ENCODE data around the gene PEX11B. TPM values are rescaled to one million over a fixed set of nuclear protein-coding genes. Genes with fewer than 3 reads are reported as not detected.
A peak's percentile ranks its signal among the peaks of the same experiment; 100 is the strongest.
"Not testable (repeated sequence)": the region's sequence is repeated elsewhere in the genome, so short reads cannot be mapped to it uniquely, and the experiment has no call there.

PEX11B gene
- total and polyA plus RNA-seq, 8 donors, result 31.9 to 53.1 (median 43.8) TPM

- H3K36me3 ChIP-seq, result peaks cover 0 to 49% of the 10 kb centered on the region in 2 donors
- no peaks in the 10 kb centered on the region for H3K9me3 ChIP-seq
- intact Hi-C loops (cut with DNase I), result no loop called here
- no peak for TF ChIP-seq CTCF (IDR thresholded peaks at IDR 0.05)
- no peak overlapping the region for H3K27ac ChIP-seq
- H3K4me1 ChIP-seq, result peaks cover 0 to 22% of the 10 kb centered on the region in 2 donors
- ATAC-seq, result no peak
- H3K27me3 ChIP-seq, result no peaks in the 10 kb centered on the region
- no peak overlapping the region for H3K4me3 ChIP-seq
- DNase-seq, result no peak
These were observed 17.2 kb upstream of the PEX11B start for GRCh38 chr1:145935708-145936107.

GRCh38 chr1:145932522-145933009 is 14.0 kb upstream of the PEX11B start:
- H3K9me3 ChIP-seq; H3K4me3 ChIP-seq; DNase-seq; H3K27me3 ChIP-seq; ATAC-seq; H3K27ac ChIP-seq; intact Hi-C loops (cut with DNase I): not testable (repeated sequence)
- peaks cover 0 to 39% of the 10 kb centered on the region in 2 donors for H3K36me3 ChIP-seq
- H3K4me1 ChIP-seq, result peaks cover 0 to 28% of the 10 kb centered on the region in 2 donors

GRCh38 chr1:145927916-145928643 is 9.6 kb upstream of the PEX11B start:
- intact Hi-C loops (cut with DNase I), result no loop called here

GRCh38 chr1:145927063-145927886 is 8.8 kb upstream of the PEX11B start, which contains the start of gene RBM8A:
TSS of gene RBM8A (minus strand) at chr1:145927484. CDS start at chr1:145927426, 58 bp downstream.
- H3K9me3 ChIP-seq, result no peaks in the 10 kb centered on the region
- H3K4me3 ChIP-seq, result peak within 1 kb of the TSS; percentile 58 to 71
- TF ChIP-seq CTCF (IDR thresholded peaks at IDR 0.05), result peak; percentile 44 to 69
- peak; percentile 84 to 98 (median 96) for DNase-seq
- H3K36me3 ChIP-seq, result peaks cover 0 to 22% of the 10 kb centered on the region in 2 donors
- peaks cover 7 to 35% of the 10 kb centered on the region in 2 donors for H3K4me1 ChIP-seq
- ATAC-seq, result peak; percentile 99
- no peaks in the 10 kb centered on the region for H3K27me3 ChIP-seq
- intact Hi-C loops (cut with DNase I), result no loop called here
- H3K27ac ChIP-seq, result peak within 1 kb of the TSS; percentile 95

More at GRCh38 chr1:145927916-145928643, 9.6 kb upstream of the PEX11B start:
- peak overlapping the region; percentile 58 to 71 for H3K4me3 ChIP-seq
- no peaks in the 10 kb centered on the region for H3K9me3 ChIP-seq
- H3K27me3 ChIP-seq, result no peaks in the 10 kb centered on the region
- H3K4me1 ChIP-seq, result peaks cover 7 to 35% of the 10 kb centered on the region in 2 donors
- peak overlapping the region; percentile 95 for H3K27ac ChIP-seq
- no peak for TF ChIP-seq CTCF (IDR thresholded peaks at IDR 0.05)
- H3K36me3 ChIP-seq, result peaks cover 0 to 14% of the 10 kb centered on the region in 2 donors
- DNase-seq, result no peak
- no peak for ATAC-seq

- H3K4me3 ChIP-seq, result peak overlapping the region; percentile 58 to 71
- intact Hi-C loops (cut with DNase I), result no loop called here
- no peak for DNase-seq
- ATAC-seq, result peak; percentile 6
- H3K36me3 ChIP-seq, result peaks cover 0 to 23% of the 10 kb centered on the region in 2 donors
- H3K4me1 ChIP-seq, result peaks cover 7 to 32% of the 10 kb centered on the region in 2 donors
- H3K27me3 ChIP-seq, result no peaks in the 10 kb centered on the region
- H3K27ac ChIP-seq, result peak overlapping the region; percentile 95
- no peak for TF ChIP-seq CTCF (IDR thresholded peaks at IDR 0.05)
- no peaks in the 10 kb centered on the region for H3K9me3 ChIP-seq
These were observed 8.2 kb upstream of the PEX11B start for GRCh38 chr1:145926686-145927062.

Measured in left lung (tissue), 10 donors.